Fibroblast of upper back skin (primary cell): Measurements from ENCODE around the gene DNAJC3.
"Not testable (repeated sequence)": the region's sequence is repeated elsewhere in the genome, so short reads cannot be mapped to it uniquely, and the experiment has no call there.

Source experiments
- DNase-seq: peaks from one replicate; pipeline ENCODE4 v3.0.0-alpha.2; 2013

The DNAJC3 gene

DNA sequence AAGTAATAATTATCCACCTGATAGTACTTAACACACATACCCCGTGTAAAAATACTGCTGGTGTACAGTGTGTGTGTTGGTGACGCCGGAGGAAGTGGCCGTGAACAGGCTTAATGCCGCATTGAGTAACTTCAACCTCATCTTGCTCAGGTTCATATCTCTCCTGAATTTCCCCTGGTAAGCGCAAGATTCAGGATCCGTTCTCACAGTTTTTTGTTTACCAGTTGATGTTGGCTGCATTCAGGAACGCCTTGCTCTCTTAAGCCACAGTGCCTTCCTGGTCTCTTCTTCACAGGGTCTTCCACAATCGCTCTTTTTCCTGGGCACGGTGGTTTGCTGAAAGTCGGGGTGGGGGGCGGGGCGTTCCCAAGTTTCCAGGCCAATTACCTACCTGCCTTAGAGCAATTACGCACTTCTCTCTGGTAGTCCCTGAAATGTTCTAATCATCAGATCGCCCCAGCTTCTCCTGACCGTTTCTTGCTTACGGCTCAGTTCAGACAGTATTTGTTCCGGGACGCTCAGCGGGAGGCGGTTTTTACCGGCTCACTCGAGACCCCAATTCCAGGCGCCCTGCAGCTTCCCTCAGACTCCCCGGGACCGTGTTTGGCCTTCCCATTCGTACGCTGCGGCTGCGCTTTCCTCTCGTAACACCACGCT lies 706 bp upstream of the DNAJC3 start:
- peak; percentile 20 for DNase-seq

DNA sequence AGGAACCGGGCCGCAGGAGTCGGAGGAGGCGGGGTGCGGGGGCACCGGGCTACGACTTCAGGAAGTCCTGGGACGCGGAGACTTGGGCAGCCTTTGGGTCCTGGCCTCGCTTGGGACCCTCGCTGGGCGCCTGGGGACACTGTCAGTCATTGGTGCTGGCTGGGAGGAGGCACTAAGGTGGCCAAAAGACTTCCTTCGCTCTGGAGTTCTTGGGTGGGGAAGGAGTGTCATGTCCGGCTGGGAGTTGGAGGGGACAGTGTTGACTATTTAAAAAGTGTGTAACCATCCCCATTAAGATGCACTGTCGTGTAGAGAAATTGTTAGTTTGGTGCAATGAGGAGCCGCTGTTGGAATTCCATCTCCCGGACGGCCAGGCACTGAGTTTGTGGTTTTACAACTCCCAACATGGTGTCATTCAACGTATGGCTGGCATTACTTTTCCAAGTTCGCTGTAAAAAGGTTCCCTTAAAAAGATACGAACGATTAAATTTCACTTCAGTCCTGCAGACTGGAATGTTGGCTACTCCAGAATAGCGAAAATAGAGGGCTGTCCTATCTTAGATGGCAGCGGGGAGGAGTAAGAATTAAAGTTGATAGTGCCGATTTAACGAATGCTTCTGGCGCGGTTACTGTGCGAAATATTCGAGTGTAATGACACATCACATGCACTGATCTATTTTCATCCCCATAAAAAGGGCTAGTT lies 776 bp downstream of the DNAJC3 start:
- peak; percentile 44 for DNase-seq

DNA sequence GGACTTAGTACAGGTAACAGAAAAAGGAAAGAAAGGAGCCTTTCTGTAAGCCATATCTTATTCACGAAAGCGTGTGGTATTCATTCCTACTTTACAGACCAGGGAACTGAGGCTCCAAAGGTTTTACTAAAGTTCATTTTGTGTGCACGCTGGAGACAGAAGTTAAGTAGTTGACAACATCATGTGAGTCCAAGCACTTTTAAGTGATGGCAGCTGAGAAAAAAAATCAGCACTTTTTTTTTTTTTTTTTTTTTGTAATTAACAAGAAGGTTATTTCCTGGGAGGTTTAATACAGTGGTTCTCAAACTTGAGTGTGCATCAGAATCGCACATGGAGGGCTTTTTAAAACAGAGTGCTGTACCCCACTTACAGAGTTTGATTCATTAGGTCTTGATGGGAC lies 2.0 kb downstream of the DNAJC3 start:
- no peak for DNase-seq

DNA sequence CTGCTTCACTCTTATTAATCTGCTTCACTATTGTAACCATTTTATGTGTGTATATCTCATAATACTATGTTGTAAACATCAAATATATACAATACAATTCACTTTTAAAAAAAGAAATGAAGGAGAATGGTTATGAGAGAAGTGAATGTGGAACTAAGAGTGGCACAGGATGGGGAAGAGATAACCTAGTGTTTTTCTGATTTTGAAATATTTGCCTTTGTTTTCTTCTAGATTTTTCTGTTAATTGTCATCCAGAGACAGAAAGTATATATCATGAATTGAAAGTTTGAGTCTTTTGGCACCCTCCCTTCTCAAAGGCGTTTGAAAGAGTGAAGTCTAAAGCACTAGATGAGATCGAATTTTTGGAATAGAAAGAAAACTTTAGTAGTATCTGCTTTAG lies 2.8 kb downstream of the DNAJC3 start:
- DNase-seq: no peak

DNA sequence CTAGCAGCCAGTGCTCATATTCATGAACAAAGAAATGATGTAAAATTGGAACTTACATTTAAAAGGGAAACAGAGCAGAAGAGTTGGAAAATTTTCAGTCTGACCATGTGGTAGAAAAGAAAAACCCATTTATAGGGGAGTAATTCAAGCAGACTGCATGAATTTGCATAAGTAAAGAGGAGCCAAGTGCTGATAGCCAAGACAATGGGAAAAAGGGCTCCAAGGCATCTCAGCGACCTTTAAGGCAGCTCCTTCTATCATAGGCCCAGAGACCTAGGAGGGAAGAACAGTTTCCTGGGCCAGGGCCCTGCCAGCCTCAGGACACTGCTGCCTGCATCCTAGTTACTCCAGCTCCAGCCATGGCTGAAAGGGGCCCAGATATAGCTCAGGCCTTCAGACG lies 7.5 kb downstream of the DNAJC3 start:
- no peak for DNase-seq

DNA sequence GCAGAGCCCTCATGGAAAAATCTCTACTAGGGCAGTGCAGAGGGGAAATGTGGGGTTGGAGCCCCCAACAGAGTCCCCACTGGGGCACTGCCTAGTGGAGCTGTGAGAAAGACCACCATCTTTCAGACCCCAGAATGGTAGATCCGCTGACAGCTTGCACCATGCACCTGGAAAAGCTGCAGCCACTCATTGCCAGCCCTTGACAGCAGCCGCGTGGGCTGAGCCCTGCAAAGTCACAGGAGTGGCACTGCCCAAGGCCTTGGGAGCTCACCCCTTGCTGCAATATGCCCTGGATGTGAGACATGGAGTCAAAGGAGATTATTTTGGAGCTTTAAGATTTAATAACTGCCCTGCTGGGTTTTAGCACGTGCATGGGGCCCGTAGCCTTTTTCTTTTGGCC lies 8.0 kb downstream of the DNAJC3 start:
- DNase-seq: not testable (repeated sequence)

DNA sequence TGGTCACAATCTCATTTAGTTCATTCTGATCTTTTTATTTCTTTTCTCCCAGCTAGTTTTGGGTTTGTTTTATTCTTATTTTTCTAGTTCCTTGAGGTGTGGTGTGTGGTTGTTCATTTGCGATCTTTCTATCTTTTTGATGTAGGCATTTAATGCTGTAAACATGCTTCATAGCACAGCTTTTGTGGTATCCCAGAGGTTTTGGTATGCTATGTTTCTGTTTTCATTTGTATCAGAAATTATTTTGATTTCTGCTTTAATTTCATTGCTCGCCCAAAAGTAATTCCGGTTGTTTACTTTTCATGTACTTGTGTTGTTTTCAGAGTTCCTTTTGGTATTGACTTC lies 12.6 kb downstream of the DNAJC3 start:
- no peak for DNase-seq

DNA sequence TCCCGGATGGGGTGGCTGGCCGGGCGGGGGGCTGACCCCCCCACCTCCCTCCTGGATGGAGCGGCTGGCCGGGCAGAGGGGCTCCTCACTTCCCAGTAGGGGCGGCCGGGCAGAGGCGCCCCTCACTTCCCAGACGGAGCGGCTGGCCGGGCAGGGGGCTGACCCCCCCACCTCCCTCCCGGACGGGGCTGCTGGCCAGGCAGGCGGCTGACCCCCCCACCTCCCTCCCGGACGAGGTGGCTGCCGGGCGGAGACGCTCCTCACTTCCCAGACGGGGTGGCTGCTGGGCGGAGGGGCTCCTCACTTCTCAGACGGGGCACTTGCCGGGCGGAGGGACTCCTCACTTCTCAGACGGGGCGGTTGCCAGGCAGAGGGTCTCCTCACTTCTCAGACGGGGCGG lies 14.0 kb downstream of the DNAJC3 start:
- DNase-seq: not testable (repeated sequence)

DNA sequence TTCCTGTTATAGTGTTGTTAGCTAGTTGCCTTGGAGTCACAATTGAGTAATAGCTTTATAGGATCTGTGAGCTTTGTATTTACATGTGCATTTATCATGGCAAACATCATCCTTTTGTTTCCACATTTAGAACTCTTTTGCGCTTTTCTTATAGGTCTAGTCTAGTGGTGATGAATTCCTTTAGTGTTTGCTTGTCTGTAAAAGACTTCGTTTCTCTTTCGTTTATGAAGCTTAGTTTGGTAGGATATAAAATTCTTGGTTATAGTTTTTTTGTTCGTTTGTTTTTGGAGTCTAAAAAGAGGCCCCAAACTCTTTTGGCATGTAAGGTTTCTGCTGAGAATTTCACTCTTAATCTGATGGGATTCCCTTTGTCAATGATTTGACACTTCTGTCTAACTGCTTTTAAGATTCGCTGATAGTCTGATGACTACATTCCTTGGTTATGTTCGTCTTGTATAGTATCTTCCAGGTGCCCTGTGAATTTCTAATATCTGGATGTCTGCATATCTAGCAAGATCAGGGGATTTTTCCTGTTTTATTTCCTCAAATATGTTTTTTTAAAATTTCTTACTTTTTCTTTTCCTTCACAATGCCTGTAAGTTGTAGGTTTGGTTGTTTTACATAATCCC lies 20.2 kb downstream of the DNAJC3 start:
- no peak for DNase-seq

DNA sequence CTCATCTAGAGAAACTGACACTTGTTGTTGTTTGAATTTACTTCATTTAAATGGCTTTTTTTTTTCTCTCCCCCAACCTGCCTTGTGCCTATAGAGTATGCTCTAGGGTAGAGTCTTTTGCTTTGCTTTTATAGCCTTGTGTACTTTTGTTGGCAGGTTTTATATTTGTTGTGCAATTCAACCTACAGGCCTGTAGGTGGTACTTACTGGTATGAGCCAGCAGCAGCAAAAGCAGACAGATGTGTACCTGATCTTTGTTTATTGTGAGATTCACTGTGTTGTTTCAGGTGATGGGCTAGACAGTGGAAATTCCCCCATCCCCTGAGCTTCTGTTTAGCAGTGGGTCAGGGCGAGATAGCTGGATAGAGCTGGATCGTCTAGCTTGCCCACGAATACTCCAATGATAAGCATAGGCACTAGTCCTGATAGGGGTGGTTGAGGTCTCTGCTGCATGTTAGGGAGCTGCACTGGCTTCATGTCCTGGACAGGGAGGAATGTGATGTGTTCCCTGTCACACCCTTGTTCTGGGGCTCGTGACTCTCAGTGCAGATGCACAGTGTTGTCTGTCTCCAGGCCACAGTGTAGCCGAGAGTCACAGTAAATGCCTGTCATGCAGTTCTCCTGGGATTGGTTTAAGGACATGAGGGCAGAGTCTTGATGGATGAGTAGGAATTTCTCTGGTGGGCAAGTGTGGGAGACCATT lies 21.3 kb downstream of the DNAJC3 start:
- no peak for DNase-seq

DNA sequence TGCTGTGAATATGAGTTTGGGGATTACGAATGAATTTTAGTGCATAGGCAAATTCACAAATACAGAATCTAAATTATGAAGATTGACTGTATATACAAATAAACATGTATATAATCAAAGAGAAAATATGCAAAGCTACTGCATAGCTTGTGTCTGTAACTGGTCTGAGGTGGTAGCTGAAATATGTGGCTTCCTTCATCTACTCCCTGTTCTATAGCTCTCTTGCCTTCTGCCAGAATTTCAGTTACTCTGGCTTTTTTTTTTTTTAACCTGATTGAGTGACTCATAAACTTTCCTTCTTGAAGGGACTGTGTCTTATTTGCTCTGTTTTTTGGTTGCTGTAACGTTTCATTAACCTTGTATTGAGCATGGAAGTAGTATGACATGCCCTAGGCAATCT lies 26.6 kb downstream of the DNAJC3 start:
- DNase-seq: peak; percentile 34

DNA sequence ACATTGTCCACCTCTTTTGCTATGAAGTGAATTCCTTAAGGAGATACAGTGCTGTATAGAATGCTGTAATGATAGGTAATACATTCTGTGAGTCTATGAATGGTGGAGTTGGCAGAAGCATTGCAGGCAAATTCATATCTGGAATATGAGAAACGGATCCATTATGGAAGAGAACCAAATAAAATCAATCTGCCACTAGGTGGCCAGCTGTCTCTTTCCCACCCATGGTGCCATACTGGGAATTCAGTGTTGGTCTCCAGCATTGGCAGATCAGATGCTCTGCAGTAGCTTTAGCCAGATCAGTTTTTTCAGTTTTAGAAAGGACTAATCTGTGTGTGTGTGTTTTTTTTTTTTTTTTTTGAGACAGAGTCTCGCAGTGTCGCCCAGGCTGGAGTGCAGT lies 27.6 kb downstream of the DNAJC3 start:
- no peak for DNase-seq

DNA sequence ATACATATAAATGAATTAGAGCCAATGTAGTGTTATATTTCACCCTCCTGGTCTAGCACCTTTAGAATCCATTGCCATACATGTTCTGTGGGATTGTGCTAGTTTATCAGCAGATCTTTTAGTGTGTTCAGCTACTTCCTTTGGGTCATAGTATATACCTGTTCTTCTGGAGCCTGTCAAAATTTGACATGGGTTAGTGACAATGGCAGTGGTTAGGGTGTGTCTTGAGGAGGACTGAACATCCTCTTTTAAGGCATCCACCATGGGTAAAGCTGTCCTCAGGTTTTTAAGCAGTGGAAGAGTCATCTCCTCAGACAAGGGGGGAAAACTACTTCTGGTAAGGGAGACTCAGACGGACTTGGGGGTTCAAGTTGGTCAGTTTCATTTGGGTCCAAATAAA lies 29.4 kb downstream of the DNAJC3 start:
- no peak for DNase-seq

DNA sequence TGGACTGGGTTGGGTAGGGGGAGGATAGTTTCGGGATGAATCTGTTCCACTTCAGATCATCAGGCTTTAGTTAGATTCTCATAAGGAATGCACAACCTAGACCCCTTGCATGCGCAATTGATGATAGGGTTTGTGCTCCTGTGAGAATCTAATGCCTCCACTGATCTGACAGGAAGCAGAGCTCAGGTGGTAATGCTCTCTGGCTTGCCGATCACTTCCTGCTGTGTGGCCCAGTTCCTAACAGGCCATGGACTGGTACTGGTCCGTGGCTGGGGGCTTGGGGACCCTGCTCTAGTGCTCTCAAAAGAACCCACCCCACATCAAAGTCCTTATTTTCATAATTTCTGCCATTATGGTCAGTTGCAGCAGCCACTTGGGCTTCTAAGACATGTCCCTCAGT lies 30.1 kb downstream of the DNAJC3 start:
- no peak for DNase-seq

DNA sequence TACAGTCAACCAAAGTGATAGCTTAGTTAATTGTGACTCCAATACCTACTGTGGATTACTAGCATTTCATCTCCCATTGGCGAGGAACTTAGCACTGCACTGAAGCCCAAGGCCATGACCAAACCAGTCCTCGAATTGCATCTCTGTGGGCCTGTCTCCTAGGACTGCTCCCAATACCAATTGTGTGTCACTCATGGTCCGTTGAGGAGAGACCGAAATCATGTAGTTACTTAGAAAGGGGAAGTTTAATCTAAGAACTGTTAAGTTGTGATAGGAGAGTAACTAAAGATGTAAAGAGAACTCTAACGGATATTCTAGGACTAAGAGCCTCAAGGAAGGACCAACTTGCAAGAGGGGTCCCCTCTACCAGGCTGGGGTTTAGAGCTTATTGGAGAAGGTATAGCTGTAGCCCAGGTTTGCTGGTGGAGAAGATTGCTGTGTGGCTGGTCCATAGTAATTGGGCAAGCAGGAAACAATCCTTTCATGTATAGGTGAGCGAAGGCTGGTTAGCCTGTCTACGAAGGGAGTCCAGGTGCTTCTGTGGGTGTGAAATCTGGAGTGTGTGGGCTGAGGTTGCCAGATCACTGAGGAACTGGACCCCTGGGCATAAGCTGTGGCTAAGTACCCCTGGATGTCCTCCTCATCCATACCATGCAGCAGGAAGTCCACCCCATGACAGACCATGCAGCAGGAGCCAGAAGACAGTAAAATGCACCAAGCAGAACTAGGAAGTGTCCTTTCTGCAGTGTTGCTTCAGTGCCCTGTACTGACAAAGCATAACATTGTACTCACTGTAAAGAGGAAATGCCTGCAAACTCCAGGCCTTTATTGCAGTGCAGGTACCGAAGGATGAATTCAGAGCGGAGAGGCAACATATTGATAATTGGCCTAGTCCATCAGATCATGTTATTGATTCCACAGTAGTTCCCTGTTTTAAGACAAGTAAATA lies 30.8 kb downstream of the DNAJC3 start:
- no peak for DNase-seq

DNA sequence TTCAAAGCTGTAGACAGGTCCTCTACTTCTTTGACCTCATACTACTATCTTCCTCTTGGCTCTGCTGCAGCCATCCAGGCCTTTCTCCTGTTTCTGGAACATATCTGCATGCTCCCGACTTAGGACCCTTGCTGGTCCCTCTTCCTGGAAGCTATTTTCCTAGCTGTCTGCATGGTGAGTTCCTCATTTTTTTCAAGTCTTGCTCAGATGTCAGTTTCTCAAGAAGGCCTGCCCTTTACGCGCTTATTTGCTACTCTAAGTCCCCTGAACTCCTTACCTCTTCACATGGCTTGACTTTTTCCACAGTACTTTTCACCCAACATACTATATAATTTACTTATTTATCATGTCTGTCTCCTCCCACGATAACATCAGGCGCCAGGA lies 31.4 kb downstream of the DNAJC3 start:
- no peak for DNase-seq

DNA sequence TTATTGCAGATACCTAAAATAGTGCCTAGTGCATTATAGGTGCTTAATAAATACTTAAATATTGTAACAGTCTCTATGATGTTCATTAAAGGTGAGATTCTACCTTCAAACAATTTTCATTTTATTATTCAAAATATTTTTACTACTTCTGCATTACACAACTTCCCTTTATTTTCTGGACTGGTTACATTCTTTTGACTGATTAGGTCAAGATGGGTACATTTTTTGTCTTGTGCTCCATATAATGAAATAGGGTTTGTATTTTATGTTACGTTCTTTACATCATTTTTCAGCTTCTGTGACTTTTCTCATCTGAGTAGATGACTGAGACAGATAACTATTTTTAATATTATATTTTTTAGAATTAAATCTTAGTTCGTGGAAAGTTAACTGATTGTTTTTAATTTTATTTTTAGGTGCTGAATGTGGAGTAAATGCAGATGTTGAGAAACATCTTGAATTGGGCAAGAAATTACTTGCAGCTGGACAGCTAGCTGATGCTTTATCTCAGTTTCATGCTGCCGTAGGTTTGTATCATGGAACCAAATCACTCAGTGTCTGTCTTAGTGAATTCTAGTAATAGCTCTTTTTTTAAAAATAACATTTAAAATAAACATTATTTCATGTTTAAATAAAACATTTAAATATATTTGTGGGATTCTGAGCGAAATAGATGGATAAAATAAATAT lies 32.0 kb downstream of the DNAJC3 start:
- DNase-seq: no peak

DNA sequence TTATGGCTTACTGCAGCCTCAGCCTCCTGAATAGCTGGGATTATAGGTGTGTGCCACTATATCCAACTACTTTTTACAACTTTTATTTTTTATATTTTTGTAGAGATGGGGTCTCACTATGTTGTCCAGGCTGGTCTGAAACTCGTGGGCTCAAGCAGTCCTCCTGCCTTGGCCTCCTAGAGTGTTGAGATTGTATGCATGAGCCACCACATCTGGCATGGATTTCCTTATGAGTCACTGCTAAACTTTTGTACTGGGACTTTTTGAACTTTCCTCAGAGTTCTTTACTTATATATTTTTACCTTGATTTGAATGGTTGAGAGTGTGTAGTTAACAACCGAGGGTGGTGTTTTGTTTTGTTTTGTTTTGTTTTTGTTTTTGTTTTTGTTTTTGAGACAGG lies 33.4 kb downstream of the DNAJC3 start:
- peak; percentile 62 for DNase-seq

DNA sequence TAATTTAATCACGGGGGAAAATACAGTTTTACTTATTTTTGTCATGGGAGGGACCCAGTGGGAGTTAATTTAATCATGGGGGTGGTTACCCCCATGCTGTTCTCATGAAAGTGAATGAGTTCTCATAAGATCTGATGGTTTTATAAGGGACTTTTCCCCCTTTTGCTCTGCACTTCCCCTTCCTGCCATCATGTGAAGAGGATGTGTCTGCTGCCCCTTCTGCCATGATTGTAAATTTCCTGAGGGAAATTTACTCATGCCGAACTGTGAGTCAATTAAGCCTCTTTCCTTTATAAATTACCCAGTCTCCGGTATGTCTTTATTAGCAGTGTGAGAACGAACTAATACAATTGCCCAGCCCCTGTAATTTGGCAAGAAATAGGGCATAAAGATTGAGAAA lies 35.9 kb downstream of the DNAJC3 start:
- DNase-seq: not testable (repeated sequence)

DNA sequence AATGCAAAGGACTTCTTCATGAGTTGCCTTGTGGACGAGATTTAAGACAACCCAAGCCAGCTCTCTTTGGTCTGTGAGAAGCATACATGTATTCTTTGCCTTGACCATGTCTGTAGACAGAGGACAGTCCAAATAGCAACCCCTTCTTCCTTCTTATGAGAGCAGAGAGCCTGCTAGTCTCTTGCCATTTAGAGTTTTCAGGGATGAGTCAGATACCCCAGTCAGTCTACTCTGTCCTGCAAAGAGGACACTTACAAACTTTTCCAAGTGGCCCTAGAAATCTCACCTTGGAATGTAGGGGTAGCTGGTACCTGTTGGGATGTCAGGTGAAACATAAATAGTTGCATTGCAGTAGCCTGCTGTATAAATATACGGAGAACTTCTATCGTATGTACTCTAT lies 36.7 kb downstream of the DNAJC3 start:
- DNase-seq: peak; percentile 14

DNA sequence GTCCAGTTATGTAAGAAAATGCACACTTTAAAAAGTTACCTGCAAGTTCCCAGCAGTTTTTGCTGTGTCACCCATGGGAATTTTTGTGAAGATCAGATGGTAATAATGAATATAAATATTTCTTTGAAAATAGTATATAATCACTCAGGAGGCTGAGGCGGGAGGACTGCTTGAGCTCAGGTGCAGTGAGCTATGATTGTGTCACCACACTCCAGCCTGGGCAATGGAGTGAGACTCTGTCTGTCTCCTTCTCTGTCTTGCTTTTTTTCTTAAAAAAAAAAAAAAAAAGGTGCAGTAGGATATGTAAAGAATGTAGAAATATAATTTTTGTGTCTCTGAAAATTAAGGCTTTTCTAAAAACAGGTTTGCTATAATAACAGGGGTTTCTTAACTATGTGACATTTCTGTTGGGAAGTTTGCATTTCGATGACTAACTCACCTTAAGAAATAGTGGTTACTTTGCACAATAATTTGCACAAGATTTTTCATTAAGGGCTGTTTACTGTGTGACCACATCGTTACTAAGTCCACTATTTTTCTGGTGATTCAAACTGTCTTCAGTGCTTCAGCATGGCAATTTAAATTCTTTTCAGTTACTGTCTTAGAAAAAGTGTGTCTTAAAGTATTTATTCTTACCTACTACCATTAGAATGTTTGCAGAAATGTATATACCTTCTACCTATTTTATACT lies 37.3 kb downstream of the DNAJC3 start:
- peak; percentile 62 for DNase-seq

DNA sequence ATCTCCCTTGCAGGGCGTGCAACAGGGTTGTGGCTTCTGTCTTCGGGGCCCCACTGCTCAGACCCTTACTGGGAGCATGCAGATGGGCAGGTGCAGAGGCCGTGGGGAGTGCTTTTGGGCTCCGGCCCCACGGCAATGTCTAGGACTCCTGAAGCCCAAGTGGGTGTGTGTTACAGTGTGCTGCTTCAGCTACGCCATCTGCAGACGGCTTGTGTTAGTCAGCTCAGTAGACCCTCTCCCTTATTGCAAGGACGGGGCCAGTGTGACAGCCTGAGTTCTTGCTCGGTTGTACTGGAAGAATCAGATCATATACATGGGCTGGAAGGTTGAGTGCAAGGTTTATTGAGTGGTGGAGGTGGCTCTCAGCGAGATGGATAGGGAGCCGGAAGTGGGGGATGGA lies 39.3 kb downstream of the DNAJC3 start:
- DNase-seq: no peak
